Sigmoid colon (tissue), 7 donors: ENCODE measurements around the gene RASL10A. TPM values are rescaled to one million over a fixed set of nuclear protein-coding genes. Genes with fewer than 3 reads are reported as not detected.

ENCODE experiments used
- DNase-seq: peaks from one replicate; pipeline ENCODE4 v3.0.0-alpha.2; 2019
- H3K27ac ChIP-seq, 4 donors: fragments of 200-600 bp; sonication (generic); one replicate each; pipeline ENCODE4 v1.5.1; 2016 to 2019; ENCODE audit warnings: mild to moderate bottlenecking in 1 of 4
- H3K27me3 ChIP-seq, 3 donors: fragments of 200-600 bp; sonication (generic); one replicate each; pipeline ENCODE4 v1.5.1; 2019; ENCODE audit warnings: mild to moderate bottlenecking in 1 of 3
- H3K36me3 ChIP-seq, 4 donors: fragments of 200-600 bp; sonication (generic); one replicate each; pipeline ENCODE4 v1.5.1; 2016 to 2019
- H3K4me1 ChIP-seq, 4 donors: fragments of 200-600 bp; sonication (generic); one replicate each; pipeline ENCODE4 v1.5.1; 2017 to 2019
- H3K4me3 ChIP-seq, 4 donors: fragments of 200-600 bp; sonication (generic); one replicate each; pipeline ENCODE4 v1.5.1; 2017 to 2019; ENCODE audit warnings: mild to moderate bottlenecking in 2 of 4, moderate library complexity in 1 of 4
- H3K9me3 ChIP-seq, 4 donors: fragments of 200-600 bp in 3 of 4; sonication (generic) in 3 of 4; one replicate each; pipeline versions ENCODE4 v1.5.1 to v1.6.1; 2013 to 2019
- EP300 ChIP-seq, 4 donors: sonication (generic); formaldehyde crosslinking; IDR thresholded peaks; one replicate each; pipeline ENCODE4 v1.6.1; 2017; ENCODE audit warnings: antibody characterized with exemption in 4 of 4
- POLR2A ChIP-seq, 2 donors: fragments of 450-650 bp; IDR thresholded peaks; one replicate each; pipeline ENCODE4 v1.6.1; 2016; ENCODE audit warnings: antibody characterized with exemption in 2 of 2, mild to moderate bottlenecking in 2 of 2, moderate library complexity in 2 of 2
- POLR2AphosphoS5 ChIP-seq, 4 donors: sonication (generic); formaldehyde crosslinking; IDR thresholded peaks; one replicate each; pipeline ENCODE4 v1.6.1; 2017; ENCODE audit warnings: antibody characterized with exemption in 4 of 4
- WGBS, 2 donors: extraction: QIAGEN DNeasy Blood & Tissue Kit; methylation state at CpG; one replicate each; pipeline ENCODE4 v1.1.7; 2013; 5-methylcytosine and 5-hydroxymethylcytosine counted together
- intact Hi-C: fragments of 100-400 bp; cut with DNase I; formaldehyde crosslinking; loops from one replicate; pipeline ENCODE4 v1.15.1; 2023
- polyA plus RNA-seq, 3 donors: library from polyadenylated mRNA; stranded (reverse); fragments of 200-250 nt; gene quantifications; one replicate each; pipeline ENCODE4 v1.2.3, GENCODE V29; 2013
- total RNA-seq, 4 donors: library from RNA; depleted of rRNA; stranded (reverse); fragments of >200 nt; gene quantifications; one replicate each; pipeline ENCODE4 v1.1.0, GENCODE V29; 2016
- TF ChIP-seq, protein P1 (sequence below), 4 experiments: fragments of 450-650 bp in 3 of 4; fragments of 200-600 bp in 1 of 4; IDR thresholded peaks; one replicate each; pipeline ENCODE4 v1.5.1; 2016 to 2019; ENCODE audit warnings: antibody characterized with exemption in 4 of 4, mild to moderate bottlenecking in 3 of 4, moderate library complexity in 2 of 4
- donor health status: healthy with polysubstance abuse.
- donor health status: Bipolar disorder and iron deficiency.
- donor health status: healthy.

The RASL10A gene
- total and polyA plus RNA-seq, 7 donors, result 0.33 to 3.0 (median 1.4) TPM; not detected in 2

GRCh38 chr22:29299136-29299900 lies 16.2 kb downstream of the RASL10A start:
- Histone ChIP-seq H3K9me3 (no peaks in the 10 kb centered on the region), H3K36me3 (peaks cover 49 to 75% (median 64%) of the 10 kb centered on the region in 4 donors), H3K27me3 (no peaks in the 10 kb centered on the region), H3K4me3 (no peak overlapping the region), H3K27ac (no peak overlapping the region), H3K4me1 (peaks cover 0 to 15% (median 8%) of the 10 kb centered on the region in 4 donors)
- TF ChIP-seq EP300 (IDR thresholded peaks at IDR 0.05), result no peak
- no peak for TF ChIP-seq POLR2A (IDR thresholded peaks at IDR 0.05)
- TF ChIP-seq, protein P1, sequence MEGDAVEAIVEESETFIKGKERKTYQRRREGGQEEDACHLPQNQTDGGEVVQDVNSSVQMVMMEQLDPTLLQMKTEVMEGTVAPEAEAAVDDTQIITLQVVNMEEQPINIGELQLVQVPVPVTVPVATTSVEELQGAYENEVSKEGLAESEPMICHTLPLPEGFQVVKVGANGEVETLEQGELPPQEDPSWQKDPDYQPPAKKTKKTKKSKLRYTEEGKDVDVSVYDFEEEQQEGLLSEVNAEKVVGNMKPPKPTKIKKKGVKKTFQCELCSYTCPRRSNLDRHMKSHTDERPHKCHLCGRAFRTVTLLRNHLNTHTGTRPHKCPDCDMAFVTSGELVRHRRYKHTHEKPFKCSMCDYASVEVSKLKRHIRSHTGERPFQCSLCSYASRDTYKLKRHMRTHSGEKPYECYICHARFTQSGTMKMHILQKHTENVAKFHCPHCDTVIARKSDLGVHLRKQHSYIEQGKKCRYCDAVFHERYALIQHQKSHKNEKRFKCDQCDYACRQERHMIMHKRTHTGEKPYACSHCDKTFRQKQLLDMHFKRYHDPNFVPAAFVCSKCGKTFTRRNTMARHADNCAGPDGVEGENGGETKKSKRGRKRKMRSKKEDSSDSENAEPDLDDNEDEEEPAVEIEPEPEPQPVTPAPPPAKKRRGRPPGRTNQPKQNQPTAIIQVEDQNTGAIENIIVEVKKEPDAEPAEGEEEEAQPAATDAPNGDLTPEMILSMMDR (IDR thresholded peaks at IDR 0.05), result no peak
- no peak for TF ChIP-seq POLR2AphosphoS5 (IDR thresholded peaks at IDR 0.05)
- WGBS, 2 donors, result 91 to 92% methylated on average over 19 of the region's 19 CpGs
- DNase-seq, result no peak
- intact Hi-C loops, result no loop called here

- 84% methylated on average over 8 of the region's 8 CpGs for WGBS, 2 donors
- intact Hi-C loops, result no loop called here
- peaks cover 49 to 82% (median 70%) of the 10 kb centered on the region in 4 donors for H3K36me3 ChIP-seq
- H3K4me3 ChIP-seq, result no peak overlapping the region
- H3K27ac ChIP-seq, result no peak overlapping the region
- no peaks in the 10 kb centered on the region for H3K27me3 ChIP-seq
- H3K9me3 ChIP-seq, result no peaks in the 10 kb centered on the region
- TF ChIP-seq EP300 (IDR thresholded peaks at IDR 0.05), result no peak
- no peak for TF ChIP-seq POLR2AphosphoS5 (IDR thresholded peaks at IDR 0.05)
- TF ChIP-seq, protein P1 (IDR thresholded peaks at IDR 0.05), result no peak
- TF ChIP-seq POLR2A (IDR thresholded peaks at IDR 0.05), result no peak
- no peak for DNase-seq
- H3K4me1 ChIP-seq, result peaks cover 0 to 15% (median 8%) of the 10 kb centered on the region in 4 donors
These were observed 16.9 kb downstream of the RASL10A start for GRCh38 chr22:29298641-29299040.

- H3K36me3 ChIP-seq, result peaks cover 37 to 100% (median 87%) of the 10 kb centered on the region in 4 donors
These were observed 23.1 kb downstream of the RASL10A start for GRCh38 chr22:29292379-29292778.

GRCh38 chr22:29291215-29291614 lies 24.3 kb downstream of the RASL10A start:
- Histone ChIP-seq H3K27ac (no peak overlapping the region), H3K9me3 (no peaks in the 10 kb centered on the region), H3K36me3 (peaks cover 34 to 100% (median 85%) of the 10 kb centered on the region in 4 donors), H3K4me1 (peaks cover 0 to 16% (median 6%) of the 10 kb centered on the region in 4 donors), H3K27me3 (no peaks in the 10 kb centered on the region), H3K4me3 (no peak overlapping the region)
- TF ChIP-seq POLR2A (IDR thresholded peaks at IDR 0.05), result no peak
- TF ChIP-seq EP300 (IDR thresholded peaks at IDR 0.05), result no peak
- TF ChIP-seq, protein P1 (IDR thresholded peaks at IDR 0.05), result no peak
- TF ChIP-seq POLR2AphosphoS5 (IDR thresholded peaks at IDR 0.05), result no peak
- no peak for DNase-seq
- intact Hi-C loops, result no loop called here
- WGBS, 2 donors, result 84% methylated on average over 7 of the region's 7 CpGs

More at GRCh38 chr22:29292379-29292778, 23.1 kb downstream of the RASL10A start:
- no peak for DNase-seq
- H3K9me3 ChIP-seq, result no peaks in the 10 kb centered on the region
- H3K4me1 ChIP-seq, result peaks cover 0 to 16% (median 6%) of the 10 kb centered on the region in 4 donors
- TF ChIP-seq POLR2AphosphoS5 (IDR thresholded peaks at IDR 0.05) (no peak), POLR2A (IDR thresholded peaks at IDR 0.05) (no peak), EP300 (IDR thresholded peaks at IDR 0.05) (no peak)
- TF ChIP-seq, protein P1 (IDR thresholded peaks at IDR 0.05), result no peak
- intact Hi-C loops, result no loop called here
- no peak overlapping the region for H3K27ac ChIP-seq
- no peaks in the 10 kb centered on the region for H3K27me3 ChIP-seq
- H3K4me3 ChIP-seq, result no peak overlapping the region
